K562 (cell line): ENCODE measurements around the gene OPRL1. TPM values are rescaled to one million over a fixed set of nuclear protein-coding genes. Genes with fewer than 3 reads are reported as not detected.

Source experiments
- ATAC-seq: fragments of 200-7000 bp; cut with Tn5 transposase; 3 replicates; pipeline ENCODE4 v1.9.1; 2020; ENCODE audit warnings: moderate library complexity
- BruUV-seq: library from RNA; stranded (reverse); fragments of 400-500 nt; replicated peaks from 2 replicates; lab custom pipeline; 2021; lab: Mats Ljungman, UMichigan
- CTCF ChIA-PET: fragments of 300-600 bp; formaldehyde crosslinking; extraction: SDS; loops from one replicate; lab custom pipeline; 2021; ENCODE audit warnings: low intra/inter-chr PET ratio; lab: Yijun Ruan, JAX
- POLR2A ChIA-PET: fragments of 300-600, 350-650 bp; sonication (Branson Sonifier 250); formaldehyde crosslinking; extraction: SDS; loops from one replicate; lab custom pipeline; 2021; ENCODE audit warnings: antibody characterized with exemption, inconsistent platforms; lab: Yijun Ruan, JAX
- DNase-seq, 4 experiments: peaks; one replicate each; pipeline versions ENCODE4 v3.0.0 to v3.0.0-alpha.2; 2011 to 2018; ENCODE audit warnings: low spot score in 3 of 4, mixed read lengths in 3 of 4; ENCODE audit errors: extremely low read depth in 1 of 4
- FAIRE-seq: peaks from 2 replicates; lab custom pipeline; 2011; peaks lifted over from hg19 to GRCh38; lab: Jason Lieb, UNC
- H2AFZ ChIP-seq: 2 replicates; pipeline ENCODE4 v1.6.0; 2011; ENCODE audit warnings: low read depth, low read length, control low read depth, inconsistent platforms
- H3K27ac ChIP-seq: fragments of 200-600 bp; 3 replicates; pipeline ENCODE4 v1.8.0; 2011; ENCODE audit warnings: low read depth, mild to moderate bottlenecking, control low read depth, inconsistent platforms, low read length, moderate library complexity, mixed read lengths; ENCODE audit errors: extremely low read depth
- H3K27me3 ChIP-seq, 2 experiments: fragments of 300-600 bp in 1 of 2; 2 replicates in 1 of 2; 3 replicates in 1 of 2; pipeline versions ENCODE4 v1.6.0 to v1.8.0; 2011; ENCODE audit warnings: inconsistent platforms in 2 of 2, low read length in 2 of 2, mild to moderate bottlenecking in 1 of 2, mixed read lengths in 1 of 2, moderate library complexity in 1 of 2; ENCODE audit not compliant: control insufficient read depth in 2 of 2, insufficient read depth in 2 of 2
- H3K36me3 ChIP-seq: fragments of 300-600 bp; 3 replicates; pipeline ENCODE4 v1.8.0; 2011; ENCODE audit warnings: mild to moderate bottlenecking, low read length, inconsistent platforms; ENCODE audit not compliant: control insufficient read depth, insufficient read depth
- H3K4me1 ChIP-seq, 2 experiments: fragments of 200-600 bp in 1 of 2; replicated peaks in 1 of 2; 2 replicates in 1 of 2; 3 replicates in 1 of 2; pipeline versions ENCODE4 v1.5.1 to v1.8.0; 2011; ENCODE audit warnings: inconsistent platforms in 2 of 2, low read length in 2 of 2, mild to moderate bottlenecking in 1 of 2, mixed read lengths in 1 of 2, moderate library complexity in 1 of 2; ENCODE audit not compliant: control insufficient read depth in 2 of 2, insufficient read depth in 2 of 2
- H3K4me2 ChIP-seq: 2 replicates; pipeline ENCODE4 v1.6.1; 2011; ENCODE audit warnings: low read length, control low read depth, inconsistent platforms, mixed read lengths; ENCODE audit not compliant: insufficient read depth
- H3K4me3 ChIP-seq: fragments of 200-600 bp; sonication (generic), shearing (Covaris generic); 2 replicates; pipeline ENCODE4 v1.5.1; 2016; ENCODE audit warnings: control low read depth, inconsistent platforms
- H3K79me2 ChIP-seq: fragments of 200-600 bp; 3 replicates; pipeline ENCODE4 v1.8.0; 2011; ENCODE audit warnings: low read length, inconsistent platforms; ENCODE audit not compliant: control insufficient read depth, insufficient read depth
- H3K9ac ChIP-seq, 2 experiments: 2 replicates each; pipeline versions ENCODE4 v1.6.0 to v1.6.1; 2011; ENCODE audit warnings: low read depth in 2 of 2, low read length in 2 of 2, control low read depth in 1 of 2, inconsistent platforms in 1 of 2, mild to moderate bottlenecking in 1 of 2, mixed read lengths in 1 of 2; ENCODE audit not compliant: insufficient read depth in 1 of 2
- H3K9me1 ChIP-seq: one replicate; pipeline ENCODE4 v1.6.0; 2011; ENCODE audit warnings: inconsistent platforms, mild to moderate bottlenecking, low read length, moderate library complexity; ENCODE audit not compliant: control insufficient read depth, insufficient read depth
- H3K9me3 ChIP-seq: replicated peaks from 2 replicates; pipeline ENCODE4 v1.5.1; 2011; ENCODE audit warnings: low read depth, low read length, inconsistent platforms; ENCODE audit not compliant: control insufficient read depth, insufficient read depth
- H4K20me1 ChIP-seq: replicated peaks from 2 replicates; pipeline ENCODE4 v1.6.1; 2011; ENCODE audit warnings: low read length, inconsistent platforms, mixed read lengths; ENCODE audit not compliant: control insufficient read depth, insufficient read depth
- CBX2 ChIP-seq: fragments of 200-600 bp; sonication (generic); IDR thresholded peaks from one replicate; pipeline ENCODE4 v1.6.1; 2012; ENCODE audit warnings: mild to moderate bottlenecking, low read length, inconsistent platforms; ENCODE audit not compliant: insufficient read depth, poor library complexity, severe bottlenecking
- CHCHD3 ChIP-seq: fragments of 250-450 bp; sonication (Bioruptor Pico); IDR thresholded peaks from 2 replicates; pipeline ENCODE4 v2.1.2; 2022; ENCODE audit warnings: mild to moderate bottlenecking
- CHD4 ChIP-seq: fragments of 200-600 bp; sonication (generic); IDR thresholded peaks from 3 replicates; pipeline ENCODE4 v1.6.1; 2012; ENCODE audit warnings: low read depth, mild to moderate bottlenecking, mixed read lengths, low read length, inconsistent platforms; ENCODE audit not compliant: insufficient read depth, insufficient replicate concordance, poor library complexity, severe bottlenecking
- CSDE1 ChIP-seq, 2 experiments: fragments of 450-650 bp; IDR thresholded peaks; 2 replicates each; pipeline ENCODE4 v1.6.1; 2016; ENCODE audit warnings: mild to moderate bottlenecking in 1 of 2
- FIP1L1 ChIP-seq: fragments of 200-400 bp; formaldehyde crosslinking; IDR thresholded peaks from 2 replicates; pipeline ENCODE4 v1.6.1; 2018; ENCODE audit warnings: mild to moderate bottlenecking, low read depth, low read length; ENCODE audit not compliant: poor library complexity, severe bottlenecking
- PYGO2 ChIP-seq: fragments of 450-650 bp; IDR thresholded peaks from 2 replicates; pipeline ENCODE4 v1.6.1; 2016; ENCODE audit warnings: mild to moderate bottlenecking, missing genetic modification characterization, moderate library complexity, missing compliant biosample characterization
- SIRT6 ChIP-seq: IDR thresholded peaks from one replicate; pipeline ENCODE4 v1.6.1; 2012; ENCODE audit warnings: low read depth, mild to moderate bottlenecking, control low read depth, inconsistent platforms, low read length, moderate library complexity
- TSC22D4 ChIP-seq: fragments of 450-650 bp; IDR thresholded peaks from 2 replicates; pipeline ENCODE4 v1.6.1; 2016; ENCODE audit warnings: missing genetic modification characterization, missing biosample characterization, control low read depth
- YY1 ChIP-seq, 3 experiments: IDR thresholded peaks; 2 replicates each; pipeline ENCODE4 v1.6.1; 2011; ENCODE audit warnings: low read length in 2 of 3, mild to moderate bottlenecking in 2 of 3, moderate library complexity in 2 of 3, borderline replicate concordance in 1 of 3, control low read depth in 1 of 3, low read depth in 1 of 3; ENCODE audit not compliant: insufficient read depth in 3 of 3, insufficient replicate concordance in 2 of 3, control insufficient read depth in 1 of 3, insufficient read length in 1 of 3; ENCODE audit errors: extremely low read depth in 1 of 3
- ZNF12 ChIP-seq: sonication (generic); formaldehyde crosslinking; IDR thresholded peaks from 2 replicates; pipeline ENCODE4 v1.4.0; 2020; ENCODE audit warnings: mild to moderate bottlenecking, missing genetic modification reagents
- ZNF764 ChIP-seq: fragments of 250-450 bp; sonication (Bioruptor Pico); IDR thresholded peaks from 2 replicates; pipeline ENCODE4 v1.4.0; 2020; ENCODE audit warnings: low read depth, mild to moderate bottlenecking, moderate library complexity
- WGBS: fragments of 100-300 bp; shearing (Covaris generic); methylation state at CpG from one replicate; pipeline ENCODE4 v1.1.6; 2016; ENCODE audit warnings: low coverage, mixed read lengths; ENCODE audit not compliant: insufficient coverage; ENCODE audit errors: missing lambda C conversion rate; 5-methylcytosine and 5-hydroxymethylcytosine counted together
- in situ Hi-C: fragments of 300-500 bp; cut with MboI; formaldehyde crosslinking; loops from 4 replicates; pipeline ENCODE4 v1.15.0; 2018; ENCODE audit warnings: inconsistent platforms, mixed read lengths
- intact Hi-C: fragments of 100-400 bp; cut with micrococcal nuclease; formaldehyde crosslinking; loops from 2 replicates; pipeline ENCODE4 v1.14.2; 2022
- polyA plus RNA-seq, 8 experiments: library from polyadenylated mRNA; depleted of rRNA in 4 of 8; stranded (reverse) in 5 of 8; unstranded in 3 of 8; fragments of >200 nt; fragmentation: Nextera tagmentation in 2 of 8; fragmentation: Illumina TruSeq in 1 of 8; extraction: Ambion mirVana in 2 of 8; extraction: Trizol in 1 of 8; gene quantifications; 2 replicates each; pipeline versions ENCODE4 v1.2.1 to v1.2.3, GENCODE V29; 2011 to 2014; ENCODE audit warnings: inconsistent platforms in 1 of 8, missing spikeins in 1 of 8
- total RNA-seq, 7 experiments: library from RNA; depleted of rRNA in 6 of 7; stranded (reverse); fragments of >200 nt in 6 of 7; fragmentation: Illumina TruSeq in 2 of 7; extraction: Trizol in 2 of 7; gene quantifications; 2 replicates each; pipeline versions ENCODE4 v1.2.1 to v1.2.3, GENCODE V29; 2011 to 2021; ENCODE audit warnings: low replicate concordance in 1 of 7
- TF ChIP-seq, protein P1 (sequence below): fragments of 250-450 bp; sonication (Bioruptor Pico); IDR thresholded peaks from 2 replicates; pipeline ENCODE4 v1.5.1; 2021; ENCODE audit warnings: mild to moderate bottlenecking
- TF ChIP-seq, protein P2 (sequence below): fragments of 250-450 bp; sonication (Bioruptor Pico); IDR thresholded peaks from 2 replicates; pipeline ENCODE4 v1.4.0; 2020; ENCODE audit warnings: borderline replicate concordance
- TF ChIP-seq, protein P3 (sequence below): fragments of 250-450 bp; sonication (Bioruptor Pico); IDR thresholded peaks from 2 replicates; pipeline ENCODE4 v1.5.0; 2021; ENCODE audit warnings: mild to moderate bottlenecking, borderline replicate concordance

OPRL1 gene
- total and polyA plus RNA-seq, 9 of the 15 experiments (the other 6 are each of a cell fraction or from before 2014, with no cell fraction given), result 0.06 to 0.33 (median 0.11) TPM; not detected in 2

GRCh38 chr20:64063389-64064144 is 16.3 kb upstream of the OPRL1 start:
- FAIRE-seq (no peak), DNase-seq (peak; percentile 52 to 61 (median 57)), ATAC-seq (peak; percentile 28; the same call in 2 of the 3 replicates)
- Histone ChIP-seq H3K9me3 (no peaks in the 10 kb centered on the region), H2AFZ (peak overlapping the region; percentile 86), H3K4me1 (peaks cover 34 to 64% of the 10 kb centered on the region in 2 experiments), H3K79me2 (peaks cover 4% of the 10 kb centered on the region; the same call in 2 of the 3 replicates), H3K36me3 (no peaks in the 10 kb centered on the region), H3K27ac (peak overlapping the region; percentile 55), H3K4me3 (peak overlapping the region; percentile 97), H3K9ac (peak overlapping the region; percentile 72 to 91), H3K4me2 (peak overlapping the region; percentile 80), H3K9me1 (peaks cover 3% of the 10 kb centered on the region), H3K27me3 (no peaks in the 10 kb centered on the region), H4K20me1 (no peaks in the 10 kb centered on the region)
- ChIA-PET POLR2A (interaction anchor here (0.6 to 1.4 kb wide), 7 partner anchors 8 to 542 kb away, joined by 3 to 6 read pairs (median 4); partner anchors contain the start of gene PPDPF), CTCF (interaction anchor here (0.6 kb wide), 1 partner anchor 45 kb away, joined by 4 read pairs; no protein-coding TSS in a partner anchor)
- WGBS, result 1% methylated on average over 39 of the region's 51 CpGs
- BruUV-seq, result TSS peak; percentile 81
- intact Hi-C loops, result no loop called here
- in situ Hi-C loops, result no loop called here
- TF ChIP-seq ZNF764 (CRISPR knock-in tag) (no peak), ZNF12 (no peak), PYGO2 (tag) (no peak), TSC22D4 (tag) (no peak), FIP1L1 (no peak), CHCHD3 (CRISPR knock-in tag) (no peak), CBX2 (no peak), CHD4 (no peak), SIRT6 (no peak), CSDE1 (IDR thresholded peaks at IDR 0.05) (no peak), YY1 (IDR thresholded peaks at IDR 0.05; ENCODE audit: borderline replicate concordance in 1 of 3, control insufficient read depth in 1 of 3, extremely low read depth in 1 of 3, insufficient read depth in 3 of 3, insufficient read length in 1 of 3, insufficient replicate concordance in 2 of 3, low read depth in 1 of 3, low read length in 2 of 3) (no peak)
- TF ChIP-seq, protein P1, sequence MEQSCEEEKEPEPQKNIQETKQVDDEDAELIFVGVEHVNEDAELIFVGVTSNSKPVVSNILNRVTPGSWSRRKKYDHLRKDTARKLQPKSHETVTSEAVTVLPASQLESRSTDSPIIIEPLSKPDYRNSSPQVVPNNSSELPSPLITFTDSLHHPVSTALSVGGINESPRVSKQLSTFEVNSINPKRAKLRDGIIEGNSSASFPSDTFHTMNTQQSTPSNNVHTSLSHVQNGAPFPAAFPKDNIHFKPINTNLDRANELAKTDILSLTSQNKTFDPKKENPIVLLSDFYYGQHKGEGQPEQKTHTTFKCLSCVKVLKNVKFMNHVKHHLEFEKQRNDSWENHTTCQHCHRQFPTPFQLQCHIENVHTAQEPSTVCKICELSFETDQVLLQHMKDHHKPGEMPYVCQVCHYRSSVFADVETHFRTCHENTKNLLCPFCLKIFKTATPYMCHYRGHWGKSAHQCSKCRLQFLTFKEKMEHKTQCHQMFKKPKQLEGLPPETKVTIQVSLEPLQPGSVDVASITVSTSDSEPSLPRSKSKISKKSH (CRISPR knock-in tag), result no peak
- TF ChIP-seq, protein P2, sequence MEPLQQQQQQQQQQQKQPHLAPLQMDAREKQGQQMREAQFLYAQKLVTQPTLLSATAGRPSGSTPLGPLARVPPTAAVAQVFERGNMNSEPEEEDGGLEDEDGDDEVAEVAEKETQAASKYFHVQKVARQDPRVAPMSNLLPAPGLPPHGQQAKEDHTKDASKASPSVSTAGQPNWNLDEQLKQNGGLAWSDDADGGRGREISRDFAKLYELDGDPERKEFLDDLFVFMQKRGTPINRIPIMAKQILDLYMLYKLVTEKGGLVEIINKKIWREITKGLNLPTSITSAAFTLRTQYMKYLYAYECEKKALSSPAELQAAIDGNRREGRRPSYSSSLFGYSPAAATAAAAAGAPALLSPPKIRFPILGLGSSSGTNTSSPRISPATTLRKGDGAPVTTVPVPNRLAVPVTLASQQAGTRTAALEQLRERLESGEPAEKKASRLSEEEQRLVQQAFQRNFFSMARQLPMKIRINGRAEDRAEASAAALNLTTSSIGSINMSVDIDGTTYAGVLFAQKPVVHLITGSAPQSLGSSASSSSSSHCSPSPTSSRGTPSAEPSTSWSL, result no peak
- TF ChIP-seq, protein P3, sequence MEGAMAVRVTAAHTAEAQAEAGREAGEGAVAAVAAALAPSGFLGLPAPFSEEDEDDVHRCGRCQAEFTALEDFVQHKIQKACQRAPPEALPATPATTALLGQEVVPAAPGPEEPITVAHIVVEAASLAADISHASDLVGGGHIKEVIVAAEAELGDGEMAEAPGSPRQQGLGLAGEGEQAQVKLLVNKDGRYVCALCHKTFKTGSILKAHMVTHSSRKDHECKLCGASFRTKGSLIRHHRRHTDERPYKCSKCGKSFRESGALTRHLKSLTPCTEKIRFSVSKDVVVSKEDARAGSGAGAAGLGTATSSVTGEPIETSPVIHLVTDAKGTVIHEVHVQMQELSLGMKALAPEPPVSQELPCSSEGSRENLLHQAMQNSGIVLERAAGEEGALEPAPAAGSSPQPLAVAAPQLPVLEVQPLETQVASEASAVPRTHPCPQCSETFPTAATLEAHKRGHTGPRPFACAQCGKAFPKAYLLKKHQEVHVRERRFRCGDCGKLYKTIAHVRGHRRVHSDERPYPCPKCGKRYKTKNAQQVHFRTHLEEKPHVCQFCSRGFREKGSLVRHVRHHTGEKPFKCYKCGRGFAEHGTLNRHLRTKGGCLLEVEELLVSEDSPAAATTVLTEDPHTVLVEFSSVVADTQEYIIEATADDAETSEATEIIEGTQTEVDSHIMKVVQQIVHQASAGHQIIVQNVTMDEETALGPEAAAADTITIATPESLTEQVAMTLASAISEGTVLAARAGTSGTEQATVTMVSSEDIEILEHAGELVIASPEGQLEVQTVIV (CRISPR knock-in tag), result no peak
